Glutamatergic neuron (in vitro differentiated cells): ENCODE data around the gene MYO1D. TPM values are rescaled to one million over a fixed set of nuclear protein-coding genes. Genes with fewer than 3 reads are reported as not detected.

Source experiments
- DNase-seq: peaks from one replicate; pipeline ENCODE4 v3.0.0; 2022
- H3K27ac Mint-ChIP-seq: one replicate; pipeline ENCODE4 v1.8.0; 2020; ENCODE audit warnings: mild to moderate bottlenecking, mixed read lengths, inconsistent platforms; ENCODE audit not compliant: unreplicated experiment
- H3K27me3 Mint-ChIP-seq: one replicate; pipeline ENCODE4 v1.8.0; 2020; ENCODE audit warnings: mild to moderate bottlenecking, moderate library complexity, mixed read lengths, inconsistent platforms; ENCODE audit not compliant: unreplicated experiment
- H3K36me3 Mint-ChIP-seq: one replicate; pipeline ENCODE4 v1.8.0; 2020; ENCODE audit warnings: mild to moderate bottlenecking, mixed read lengths, inconsistent platforms; ENCODE audit not compliant: unreplicated experiment
- H3K4me1 Mint-ChIP-seq: one replicate; pipeline ENCODE4 v1.8.0; 2020; ENCODE audit warnings: mild to moderate bottlenecking, low read depth, mixed read lengths, inconsistent platforms; ENCODE audit not compliant: unreplicated experiment
- H3K4me3 Mint-ChIP-seq: one replicate; pipeline ENCODE4 v1.8.0; 2020; ENCODE audit warnings: mild to moderate bottlenecking, mixed read lengths, inconsistent platforms; ENCODE audit not compliant: unreplicated experiment
- H3K9me3 Mint-ChIP-seq: one replicate; pipeline ENCODE4 v1.8.0; 2020; ENCODE audit warnings: mild to moderate bottlenecking, moderate library complexity, mixed read lengths, inconsistent platforms; ENCODE audit not compliant: unreplicated experiment
- total RNA-seq: library from RNA; stranded (reverse); fragmentation: NEBNext Ultra II Directional; extraction: Animal tissue kit (Norgen Biotek cat#: 25700); gene quantifications from one replicate; pipeline ENCODE4 v1.2.1, GENCODE V29; 2021; ENCODE audit not compliant: unreplicated experiment
- TF ChIP-seq, protein P1 (sequence below): fragments of 200-600 bp; sonication (generic); IDR thresholded peaks from one replicate; pipeline ENCODE4 v1.5.0; 2021; ENCODE audit not compliant: partially characterized antibody, unreplicated experiment

The MYO1D gene
- total RNA-seq, 1 donor from 2014 or later, result 5.3 TPM

GRCh38 chr17:32880671-32881453, 3.9 kb upstream of the MYO1D start:
- H3K9me3 Mint-ChIP-seq, result peaks cover 11% of the 10 kb centered on the region
- H3K36me3 Mint-ChIP-seq, result no peaks in the 10 kb centered on the region
- H3K27ac Mint-ChIP-seq, result no peak overlapping the region
- H3K4me3 Mint-ChIP-seq, result no peak overlapping the region
- DNase-seq, result no peak
- TF ChIP-seq, protein P1, sequence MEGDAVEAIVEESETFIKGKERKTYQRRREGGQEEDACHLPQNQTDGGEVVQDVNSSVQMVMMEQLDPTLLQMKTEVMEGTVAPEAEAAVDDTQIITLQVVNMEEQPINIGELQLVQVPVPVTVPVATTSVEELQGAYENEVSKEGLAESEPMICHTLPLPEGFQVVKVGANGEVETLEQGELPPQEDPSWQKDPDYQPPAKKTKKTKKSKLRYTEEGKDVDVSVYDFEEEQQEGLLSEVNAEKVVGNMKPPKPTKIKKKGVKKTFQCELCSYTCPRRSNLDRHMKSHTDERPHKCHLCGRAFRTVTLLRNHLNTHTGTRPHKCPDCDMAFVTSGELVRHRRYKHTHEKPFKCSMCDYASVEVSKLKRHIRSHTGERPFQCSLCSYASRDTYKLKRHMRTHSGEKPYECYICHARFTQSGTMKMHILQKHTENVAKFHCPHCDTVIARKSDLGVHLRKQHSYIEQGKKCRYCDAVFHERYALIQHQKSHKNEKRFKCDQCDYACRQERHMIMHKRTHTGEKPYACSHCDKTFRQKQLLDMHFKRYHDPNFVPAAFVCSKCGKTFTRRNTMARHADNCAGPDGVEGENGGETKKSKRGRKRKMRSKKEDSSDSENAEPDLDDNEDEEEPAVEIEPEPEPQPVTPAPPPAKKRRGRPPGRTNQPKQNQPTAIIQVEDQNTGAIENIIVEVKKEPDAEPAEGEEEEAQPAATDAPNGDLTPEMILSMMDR, result no peak
- H3K27me3 Mint-ChIP-seq, result peaks cover 3% of the 10 kb centered on the region
- H3K4me1 Mint-ChIP-seq, result peaks cover 9% of the 10 kb centered on the region

DNA sequence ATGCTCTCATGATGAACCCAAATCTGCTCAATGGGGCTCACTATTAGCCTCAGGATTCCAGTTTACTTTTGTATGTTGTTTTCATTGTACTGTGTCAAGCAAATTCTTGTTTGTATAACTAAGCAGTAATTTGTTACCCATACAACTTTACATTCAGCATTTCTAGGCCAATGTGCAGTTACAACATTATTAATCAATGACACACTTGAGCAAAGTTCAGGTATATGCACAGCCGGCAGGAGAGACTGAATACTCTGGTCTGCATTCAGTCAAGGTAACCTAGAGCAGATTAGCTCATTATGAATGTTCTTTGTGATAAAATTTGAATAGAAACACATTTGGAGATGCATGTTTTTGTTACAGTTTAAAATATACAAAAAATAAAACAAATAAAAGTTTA, 2.2 kb upstream of the MYO1D start:
- TF ChIP-seq, protein P1, result no peak
- peaks cover 11% of the 10 kb centered on the region for H3K9me3 Mint-ChIP-seq
- no peaks in the 10 kb centered on the region for H3K36me3 Mint-ChIP-seq
- H3K27me3 Mint-ChIP-seq, result peaks cover 3% of the 10 kb centered on the region
- no peak overlapping the region for H3K4me3 Mint-ChIP-seq
- no peak overlapping the region for H3K27ac Mint-ChIP-seq
- peaks cover 9% of the 10 kb centered on the region for H3K4me1 Mint-ChIP-seq
- DNase-seq, result no peak

DNA sequence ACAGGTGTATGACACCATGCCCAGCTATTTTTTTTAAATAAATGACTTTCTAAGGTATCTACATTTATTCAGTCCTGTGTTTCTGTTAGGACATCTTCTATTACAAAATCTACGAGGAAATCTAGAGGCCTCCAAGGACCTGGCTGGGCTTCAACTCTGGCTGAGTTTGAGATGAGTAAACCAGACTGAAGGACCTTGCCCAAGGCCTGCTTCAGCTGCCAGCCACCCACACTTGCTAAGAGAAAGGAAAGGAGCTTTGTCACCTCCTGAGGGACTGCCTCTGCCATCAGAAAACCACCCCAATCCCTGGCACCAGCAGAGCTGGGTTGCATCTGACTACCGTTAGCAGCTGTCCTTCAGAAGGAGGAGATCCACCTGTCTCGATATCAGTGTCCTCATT, 1.3 kb upstream of the MYO1D start:
- DNase-seq, result no peak
- peaks cover 9% of the 10 kb centered on the region for H3K4me1 Mint-ChIP-seq
- H3K27ac Mint-ChIP-seq, result no peak overlapping the region

GRCh38 chr17:32877164-32877764, 340 bp upstream of the MYO1D start:
- DNase-seq, result peak; percentile 90
- no peak overlapping the region for H3K27ac Mint-ChIP-seq
- peaks cover 3% of the 10 kb centered on the region for H3K27me3 Mint-ChIP-seq
- H3K4me1 Mint-ChIP-seq, result peaks cover 9% of the 10 kb centered on the region
- peaks cover 11% of the 10 kb centered on the region for H3K9me3 Mint-ChIP-seq
- no peaks in the 10 kb centered on the region for H3K36me3 Mint-ChIP-seq
- TF ChIP-seq, protein P1, result peak; percentile 81
- peak overlapping the region; percentile 80 for H3K4me3 Mint-ChIP-seq

More for the DNA sequence above, 1.3 kb upstream of the MYO1D start:
- Mint-ChIP-seq H3K4me3 (no peak overlapping the region), H3K36me3 (no peaks in the 10 kb centered on the region), H3K27me3 (peaks cover 3% of the 10 kb centered on the region), H3K9me3 (peaks cover 11% of the 10 kb centered on the region)
- TF ChIP-seq, protein P1, result no peak

DNA sequence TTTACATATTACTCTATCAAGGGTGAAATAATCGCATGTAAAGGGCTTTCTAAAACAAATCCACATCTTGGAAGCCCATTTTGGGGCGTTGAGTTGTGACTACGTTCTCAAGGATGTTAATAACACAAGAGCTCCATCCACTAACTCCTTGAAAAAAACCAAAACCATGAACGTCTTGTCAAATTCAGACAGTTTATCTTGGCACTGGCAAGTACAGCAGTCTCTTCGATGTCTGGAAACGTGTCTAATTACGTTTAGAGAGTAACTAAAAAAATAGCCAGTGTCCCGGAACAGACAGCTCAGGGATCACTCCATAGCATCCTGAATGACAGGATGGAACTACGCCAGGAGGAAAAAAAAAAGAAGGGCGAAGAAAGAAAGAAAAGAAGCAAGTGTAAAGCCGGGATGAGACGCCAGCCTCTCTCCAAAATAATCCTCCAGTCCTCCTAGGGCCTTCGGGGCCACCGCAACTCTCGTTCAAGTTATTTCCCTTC, 954 bp downstream of the MYO1D start:
- H3K27me3 Mint-ChIP-seq, result peaks cover 3% of the 10 kb centered on the region
- peaks cover 10% of the 10 kb centered on the region for H3K9me3 Mint-ChIP-seq
- H3K4me1 Mint-ChIP-seq, result peaks cover 6% of the 10 kb centered on the region

More for the DNA sequence above, 954 bp downstream of the MYO1D start:
- peak overlapping the region; percentile 97 for H3K4me3 Mint-ChIP-seq
- H3K36me3 Mint-ChIP-seq, result no peaks in the 10 kb centered on the region
- no peak for DNase-seq
- TF ChIP-seq, protein P1, result no peak
- H3K27ac Mint-ChIP-seq, result no peak overlapping the region
